Smooth muscle cell (in vitro differentiated cells): ENCODE data around the gene ODAD3. TPM values are rescaled to one million over a fixed set of nuclear protein-coding genes. Genes with fewer than 3 reads are reported as not detected.
"Not testable (repeated sequence)": the region's sequence is repeated elsewhere in the genome, so short reads cannot be mapped to it uniquely, and the experiment has no call there.

Experiments
- DNase-seq: peaks from one replicate; lab custom pipeline; 2025; ENCODE audit not compliant: unreplicated experiment; lab: John Stamatoyannopoulos, UW
- H2AFZ ChIP-seq: fragments of 200-600 bp; sonication (generic); 2 replicates; pipeline ENCODE4 v1.6.0; 2016; ENCODE audit warnings: antibody characterized with exemption, low read depth, mild to moderate bottlenecking
- H3F3A ChIP-seq: fragments of 200-600 bp; sonication (generic); 2 replicates; pipeline ENCODE4 v1.6.0; 2017; ENCODE audit warnings: antibody characterized with exemption, low read depth
- H3K27ac ChIP-seq: fragments of 200-600 bp; sonication (generic); 2 replicates; pipeline ENCODE4 v1.5.1; 2016; ENCODE audit warnings: low read depth, mild to moderate bottlenecking
- H3K27me3 ChIP-seq: fragments of 200-600 bp; sonication (generic); 2 replicates; pipeline ENCODE4 v1.6.1; 2016; ENCODE audit warnings: low read depth, mild to moderate bottlenecking
- H3K36me3 ChIP-seq: fragments of 200-600 bp; sonication (generic); 2 replicates; pipeline ENCODE4 v1.5.1; 2016; ENCODE audit warnings: low read depth
- H3K4me1 ChIP-seq: fragments of 200-600 bp; sonication (generic); 2 replicates; pipeline ENCODE4 v1.5.1; 2016; ENCODE audit warnings: low read depth
- H3K4me2 ChIP-seq: fragments of 200-600 bp; sonication (generic); 2 replicates; pipeline ENCODE4 v1.6.0; 2016; ENCODE audit warnings: mild to moderate bottlenecking
- H3K4me3 ChIP-seq: fragments of 200-600 bp; sonication (generic); 2 replicates; pipeline ENCODE4 v1.5.1; 2016; ENCODE audit warnings: mild to moderate bottlenecking
- H3K79me2 ChIP-seq: fragments of 200-600 bp; sonication (generic); 2 replicates; pipeline ENCODE4 v1.6.0; 2016; ENCODE audit warnings: low read depth, mild to moderate bottlenecking
- H3K9ac ChIP-seq: fragments of 200-600 bp; sonication (generic); 2 replicates; pipeline ENCODE4 v1.6.0; 2016; ENCODE audit warnings: low read depth
- H3K9me3 ChIP-seq: fragments of 200-600 bp; sonication (generic); replicated peaks from 2 replicates; pipeline ENCODE4 v1.5.1; 2016; ENCODE audit warnings: low read depth
- H4K20me1 ChIP-seq: fragments of 200-600 bp; sonication (generic); 2 replicates; pipeline ENCODE4 v1.6.0; 2016; ENCODE audit warnings: low read depth
- CTCF ChIP-seq: fragments of 200-600 bp; sonication (generic); IDR thresholded peaks from 2 replicates; pipeline ENCODE4 v1.5.1; 2017; ENCODE audit warnings: borderline replicate concordance, mild to moderate bottlenecking, antibody characterized with exemption; ENCODE audit not compliant: insufficient read depth, poor library complexity, severe bottlenecking
- WGBS: methylation state at CpG from one replicate; pipeline ENCODE4 v1.1.7; 2016; ENCODE audit warnings: low lambda C conversion rate; 5-methylcytosine and 5-hydroxymethylcytosine counted together
- polyA plus RNA-seq: library from polyadenylated mRNA; unstranded; fragments of >200 nt; fragmentation: Nextera tagmentation; extraction: Ambion mirVana; gene quantifications from 2 replicates; pipeline ENCODE4 v1.2.1, GENCODE V29; 2016
- total RNA-seq: library from RNA; depleted of rRNA; stranded (reverse); fragments of >200 nt; gene quantifications from 2 replicates; pipeline ENCODE4 v1.2.3, GENCODE V29; 2014

The ODAD3 gene
- total and polyA plus RNA-seq, 2 experiments from 2014 or later = 5.1 TPM; not detected in 1

GRCh38 chr19:11458236-11458900 lies 23.4 kb upstream of the ODAD3 start:
- Histone ChIP-seq H3K4me1 (no peaks in the 10 kb centered on the region), H2AFZ (no peak overlapping the region)
- WGBS = 92% methylated on average over 19 of the region's 19 CpGs

GRCh38 chr19:11457831-11458230 lies 22.9 kb upstream of the ODAD3 start:
- Histone ChIP-seq H3K36me3 (no peaks in the 10 kb centered on the region), H3F3A (no peaks in the 10 kb centered on the region), H3K4me2 (no peak overlapping the region), H3K4me3 (no peak overlapping the region), H4K20me1 (no peaks in the 10 kb centered on the region), H3K79me2 (no peaks in the 10 kb centered on the region), H3K9me3 (no peaks in the 10 kb centered on the region), H3K9ac (no peak overlapping the region), H3K4me1 (no peaks in the 10 kb centered on the region), H3K27ac (no peak overlapping the region), H2AFZ (no peak overlapping the region), H3K27me3 (no peaks in the 10 kb centered on the region)
- TF ChIP-seq CTCF = no peak
- DNase-seq = no peak
- WGBS = 94% methylated on average over 20 of the region's 20 CpGs

More at GRCh38 chr19:11458236-11458900, 23.4 kb upstream of the ODAD3 start:
- Histone ChIP-seq H3K9me3 (no peaks in the 10 kb centered on the region), H3K9ac (no peak overlapping the region), H3K27me3 (no peaks in the 10 kb centered on the region), H3F3A (no peaks in the 10 kb centered on the region), H3K79me2 (no peaks in the 10 kb centered on the region), H3K36me3 (no peaks in the 10 kb centered on the region), H4K20me1 (no peaks in the 10 kb centered on the region), H3K4me2 (no peak overlapping the region), H3K27ac (no peak overlapping the region), H3K4me3 (no peak overlapping the region)
- no peak for DNase-seq
- no peak for TF ChIP-seq CTCF

- H3K4me1 ChIP-seq = peaks cover 2% of the 10 kb centered on the region
- 50% methylated on average over 12 of the region's 18 CpGs for WGBS
- H3K27ac ChIP-seq = no peak overlapping the region
- no peaks in the 10 kb centered on the region for H3K27me3 ChIP-seq
- no peak for DNase-seq
- H2AFZ ChIP-seq = no peak overlapping the region
- no peaks in the 10 kb centered on the region for H3F3A ChIP-seq
- no peak for TF ChIP-seq CTCF
- no peaks in the 10 kb centered on the region for H3K9me3 ChIP-seq
- no peak overlapping the region for H3K4me2 ChIP-seq
- H3K9ac ChIP-seq = no peak overlapping the region
- H3K36me3 ChIP-seq = no peaks in the 10 kb centered on the region
- H4K20me1 ChIP-seq = no peaks in the 10 kb centered on the region
- H3K4me3 ChIP-seq = no peak overlapping the region
- no peaks in the 10 kb centered on the region for H3K79me2 ChIP-seq
These were observed 22.2 kb upstream of the ODAD3 start for GRCh38 chr19:11457115-11457514.

- H3K27me3 ChIP-seq = no peaks in the 10 kb centered on the region
- H3K4me3 ChIP-seq = no peak overlapping the region
- H3K36me3 ChIP-seq = no peaks in the 10 kb centered on the region
- no peak overlapping the region for H3K9ac ChIP-seq
- H3K79me2 ChIP-seq = no peaks in the 10 kb centered on the region
- peaks cover 6% of the 10 kb centered on the region for H3K4me1 ChIP-seq
- no peaks in the 10 kb centered on the region for H4K20me1 ChIP-seq
- no peak overlapping the region for H2AFZ ChIP-seq
- H3K9me3 ChIP-seq = no peaks in the 10 kb centered on the region
- 93% methylated on average over 7 of the region's 7 CpGs for WGBS
- no peak for DNase-seq
- H3K4me2 ChIP-seq = no peak overlapping the region
- H3F3A ChIP-seq = no peaks in the 10 kb centered on the region
- no peak overlapping the region for H3K27ac ChIP-seq
- no peak for TF ChIP-seq CTCF
These were observed 21.7 kb upstream of the ODAD3 start for GRCh38 chr19:11456659-11457058.

- not testable (repeated sequence) for H3K27me3 ChIP-seq, DNase-seq, H3K36me3 ChIP-seq, H3K79me2 ChIP-seq, H3K27ac ChIP-seq, H3K4me2 ChIP-seq, H4K20me1 ChIP-seq, H2AFZ ChIP-seq, H3F3A ChIP-seq, H3K9ac ChIP-seq, H3K9me3 ChIP-seq, H3K4me3 ChIP-seq
- peaks cover 12% of the 10 kb centered on the region for H3K4me1 ChIP-seq
- 96% methylated on average over 9 of the region's 9 CpGs for WGBS
These were observed 20.3 kb upstream of the ODAD3 start for GRCh38 chr19:11455233-11455554.
